GM12872 (cell line): ENCODE results near the gene TFDP3.

Experiments used
- TF ChIP-seq, protein P1 (sequence below): IDR thresholded peaks from 3 replicates; pipeline ENCODE4 v1.5.1; 2011; ENCODE audit warnings: low read depth, mild to moderate bottlenecking, low read length, moderate library complexity; ENCODE audit not compliant: insufficient read depth

The TFDP3 gene, protein sequence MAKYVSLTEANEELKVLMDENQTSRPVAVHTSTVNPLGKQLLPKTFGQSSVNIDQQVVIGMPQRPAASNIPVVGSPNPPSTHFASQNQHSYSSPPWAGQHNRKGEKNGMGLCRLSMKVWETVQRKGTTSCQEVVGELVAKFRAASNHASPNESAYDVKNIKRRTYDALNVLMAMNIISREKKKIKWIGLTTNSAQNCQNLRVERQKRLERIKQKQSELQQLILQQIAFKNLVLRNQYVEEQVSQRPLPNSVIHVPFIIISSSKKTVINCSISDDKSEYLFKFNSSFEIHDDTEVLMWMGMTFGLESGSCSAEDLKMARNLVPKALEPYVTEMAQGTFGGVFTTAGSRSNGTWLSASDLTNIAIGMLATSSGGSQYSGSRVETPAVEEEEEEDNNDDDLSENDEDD

DNA sequence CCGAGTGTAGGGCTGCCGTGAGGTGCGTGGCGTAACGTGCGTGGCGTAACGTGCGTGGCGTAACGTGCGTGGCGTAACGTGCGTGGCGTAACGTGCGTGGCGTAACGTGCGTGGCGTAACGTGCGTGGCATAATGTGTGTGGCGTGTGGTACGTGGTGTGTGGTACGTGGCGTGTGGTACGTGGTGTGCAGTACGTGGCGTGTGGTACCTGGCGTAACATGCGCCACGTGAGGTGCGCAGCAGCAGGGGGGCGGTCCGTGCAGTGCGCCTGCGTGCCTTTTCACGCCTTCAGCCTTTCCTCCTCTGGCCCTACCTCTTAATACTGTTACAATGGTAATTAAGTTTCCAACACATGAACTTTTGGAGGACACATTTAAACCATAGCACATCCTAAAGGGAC, at the start of gene TFDP3:
TSS of gene TFDP3 (minus strand) at position 26 of the 400 bp plus-strand sequence. CDS start 95 bp downstream, outside the sequence.
- TF ChIP-seq, protein P1, sequence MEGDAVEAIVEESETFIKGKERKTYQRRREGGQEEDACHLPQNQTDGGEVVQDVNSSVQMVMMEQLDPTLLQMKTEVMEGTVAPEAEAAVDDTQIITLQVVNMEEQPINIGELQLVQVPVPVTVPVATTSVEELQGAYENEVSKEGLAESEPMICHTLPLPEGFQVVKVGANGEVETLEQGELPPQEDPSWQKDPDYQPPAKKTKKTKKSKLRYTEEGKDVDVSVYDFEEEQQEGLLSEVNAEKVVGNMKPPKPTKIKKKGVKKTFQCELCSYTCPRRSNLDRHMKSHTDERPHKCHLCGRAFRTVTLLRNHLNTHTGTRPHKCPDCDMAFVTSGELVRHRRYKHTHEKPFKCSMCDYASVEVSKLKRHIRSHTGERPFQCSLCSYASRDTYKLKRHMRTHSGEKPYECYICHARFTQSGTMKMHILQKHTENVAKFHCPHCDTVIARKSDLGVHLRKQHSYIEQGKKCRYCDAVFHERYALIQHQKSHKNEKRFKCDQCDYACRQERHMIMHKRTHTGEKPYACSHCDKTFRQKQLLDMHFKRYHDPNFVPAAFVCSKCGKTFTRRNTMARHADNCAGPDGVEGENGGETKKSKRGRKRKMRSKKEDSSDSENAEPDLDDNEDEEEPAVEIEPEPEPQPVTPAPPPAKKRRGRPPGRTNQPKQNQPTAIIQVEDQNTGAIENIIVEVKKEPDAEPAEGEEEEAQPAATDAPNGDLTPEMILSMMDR, result no peak

DNA sequence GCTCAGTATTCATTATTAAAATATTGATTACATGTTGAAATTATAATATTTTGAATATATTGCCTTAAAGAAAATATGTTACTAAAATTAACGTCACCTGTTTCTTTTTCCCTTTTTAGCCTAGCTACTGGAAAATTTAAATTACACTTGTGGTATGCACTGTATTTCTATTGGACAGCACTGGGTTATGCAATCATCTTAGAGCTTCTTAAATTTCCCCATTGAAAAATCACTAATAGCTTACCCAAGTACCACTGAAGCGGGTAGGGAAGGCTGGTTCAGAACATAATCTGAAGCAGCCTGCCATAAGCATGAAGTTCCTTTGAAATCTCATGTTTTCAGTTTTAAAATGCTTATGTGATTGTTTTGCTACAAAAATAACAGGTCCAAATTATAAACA, 49.5 kb upstream of the TFDP3 start:
- TF ChIP-seq, protein P1, result no peak

DNA sequence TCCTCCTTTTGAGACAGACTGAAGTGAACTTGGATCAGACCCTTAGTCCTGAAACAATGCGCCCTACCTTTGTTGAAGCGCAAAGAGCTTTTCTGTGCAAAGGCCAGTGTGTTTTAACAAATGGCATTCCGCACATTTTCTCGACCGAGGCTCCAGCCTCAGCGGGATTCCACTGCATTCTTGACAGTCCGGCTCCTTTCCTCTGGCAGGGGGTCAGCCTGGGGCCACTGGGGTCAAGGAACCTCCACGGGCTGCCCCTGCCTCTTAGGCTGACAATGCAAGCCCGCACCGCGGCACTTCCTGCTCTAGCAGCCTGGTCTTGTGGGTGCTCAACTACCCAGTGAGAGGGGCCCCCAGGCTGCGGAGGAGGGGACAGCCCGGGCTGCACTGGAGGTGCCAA, 47.2 kb upstream of the TFDP3 start:
- TF ChIP-seq, protein P1, result no peak

DNA sequence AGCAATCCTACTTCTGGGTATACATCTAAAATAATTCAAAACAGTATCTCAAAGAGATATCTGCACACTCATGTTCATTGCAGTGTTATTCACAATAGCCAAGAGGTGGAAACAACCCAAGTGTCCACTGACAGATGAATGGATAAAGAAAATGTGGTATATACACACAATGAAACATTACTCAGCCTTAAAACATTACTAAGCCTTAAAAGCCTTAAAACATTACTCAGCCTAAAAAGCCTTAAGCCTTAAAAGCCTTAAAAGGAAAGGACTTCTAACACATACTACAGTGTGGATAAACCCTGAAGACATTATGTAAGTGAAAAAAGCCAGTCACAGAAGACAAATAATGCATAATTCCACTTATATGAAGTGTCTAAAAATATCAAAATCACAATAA, 40.3 kb upstream of the TFDP3 start:
- TF ChIP-seq, protein P1, result no peak

DNA sequence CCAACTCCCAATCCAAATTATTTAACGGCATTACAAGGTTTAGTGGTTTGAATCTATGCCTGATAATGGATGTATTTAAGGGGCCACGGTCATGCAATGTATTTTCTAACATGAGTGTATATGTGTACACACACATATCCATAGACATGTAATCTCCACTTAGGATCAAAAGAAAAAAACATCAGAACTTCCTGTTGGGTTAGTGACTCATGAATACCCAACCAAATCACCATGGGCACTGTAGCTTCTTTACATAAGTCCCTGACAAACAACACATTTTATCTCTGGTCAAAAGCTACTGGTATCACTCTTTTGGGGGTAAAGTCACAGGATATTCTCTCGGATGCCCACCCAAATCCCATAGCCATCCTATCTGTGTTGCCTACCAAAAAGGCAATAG, 36.5 kb upstream of the TFDP3 start:
- TF ChIP-seq, protein P1, result no peak

DNA sequence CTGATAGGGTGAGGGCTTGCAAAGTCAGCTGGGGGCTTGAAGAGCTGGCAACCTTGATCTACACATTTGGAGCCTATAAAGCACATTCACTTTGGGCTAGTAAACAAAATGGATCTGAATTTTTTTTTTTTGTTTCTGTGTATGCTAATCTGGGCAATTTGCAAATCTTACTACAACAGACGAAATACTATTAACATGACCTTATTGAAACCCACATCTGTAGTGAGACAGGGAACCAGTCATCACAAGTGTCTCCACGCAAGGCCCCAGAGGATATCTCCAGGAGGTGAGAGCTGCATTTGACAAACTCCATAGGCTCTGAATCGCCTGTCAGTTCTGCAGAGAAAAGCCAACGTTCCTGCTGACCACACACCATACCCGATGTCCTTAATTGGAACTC, 33.0 kb upstream of the TFDP3 start:
- TF ChIP-seq, protein P1, result no peak

DNA sequence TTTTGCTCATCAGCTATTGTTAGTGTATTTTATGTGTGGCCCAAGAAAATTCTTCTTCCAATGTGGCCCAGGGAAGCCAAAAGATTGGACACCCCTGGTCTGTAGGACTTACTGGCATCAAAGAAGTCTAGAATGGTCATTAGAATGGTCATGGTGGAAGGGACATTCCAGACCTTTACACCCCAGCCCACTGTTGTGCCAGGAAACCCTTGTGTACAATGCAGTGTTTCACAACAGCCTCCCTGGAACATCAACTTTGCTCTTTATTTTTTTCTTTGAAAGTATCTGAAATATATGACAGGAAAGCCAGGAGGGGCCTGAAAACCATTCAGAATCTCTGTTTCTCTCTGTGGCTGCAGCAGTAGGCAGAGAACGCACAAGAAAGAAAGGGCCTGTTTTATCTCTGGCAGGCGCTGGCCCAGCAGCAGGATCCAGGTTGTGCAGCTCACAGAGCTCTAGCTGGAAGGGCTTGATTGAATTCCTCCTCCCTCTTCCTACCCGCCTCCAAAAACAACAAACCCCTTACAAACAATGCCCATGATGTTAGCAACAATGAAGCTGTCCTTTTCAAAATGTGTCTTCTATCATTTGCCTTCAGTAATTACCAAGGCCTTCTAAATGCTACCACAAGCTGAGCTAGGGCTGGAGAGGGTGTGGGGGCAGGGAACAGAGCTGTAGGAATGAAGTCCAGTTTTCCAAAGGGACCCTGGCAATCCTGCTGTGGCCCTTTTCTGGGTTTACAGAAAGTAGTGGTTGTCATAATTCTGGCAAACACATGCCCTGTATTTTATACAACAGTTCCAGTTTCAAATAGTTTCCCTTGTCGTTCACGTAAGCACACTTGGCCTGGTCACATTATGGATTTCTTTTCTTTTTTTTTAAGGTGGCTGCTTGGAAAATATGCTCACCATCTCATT, 32.3 kb upstream of the TFDP3 start:
- TF ChIP-seq, protein P1, result no peak
